DND-41 (cell line): ENCODE results near the gene CEBPG.

ENCODE experiments used
- EZH2 ChIP-seq: IDR thresholded peaks from 3 replicates; pipeline ENCODE4 v1.6.1; 2012; ENCODE audit warnings: borderline replicate concordance, low read depth, mild to moderate bottlenecking, moderate library complexity, low read length, inconsistent platforms; ENCODE audit not compliant: severe bottlenecking
- TF ChIP-seq, protein P1 (sequence below): IDR thresholded peaks from 2 replicates; pipeline ENCODE4 v1.5.1; 2012; ENCODE audit warnings: borderline replicate concordance, low read length, moderate library complexity, mild to moderate bottlenecking; ENCODE audit not compliant: poor library complexity, severe bottlenecking; ENCODE audit errors: extremely low read depth

DNA sequence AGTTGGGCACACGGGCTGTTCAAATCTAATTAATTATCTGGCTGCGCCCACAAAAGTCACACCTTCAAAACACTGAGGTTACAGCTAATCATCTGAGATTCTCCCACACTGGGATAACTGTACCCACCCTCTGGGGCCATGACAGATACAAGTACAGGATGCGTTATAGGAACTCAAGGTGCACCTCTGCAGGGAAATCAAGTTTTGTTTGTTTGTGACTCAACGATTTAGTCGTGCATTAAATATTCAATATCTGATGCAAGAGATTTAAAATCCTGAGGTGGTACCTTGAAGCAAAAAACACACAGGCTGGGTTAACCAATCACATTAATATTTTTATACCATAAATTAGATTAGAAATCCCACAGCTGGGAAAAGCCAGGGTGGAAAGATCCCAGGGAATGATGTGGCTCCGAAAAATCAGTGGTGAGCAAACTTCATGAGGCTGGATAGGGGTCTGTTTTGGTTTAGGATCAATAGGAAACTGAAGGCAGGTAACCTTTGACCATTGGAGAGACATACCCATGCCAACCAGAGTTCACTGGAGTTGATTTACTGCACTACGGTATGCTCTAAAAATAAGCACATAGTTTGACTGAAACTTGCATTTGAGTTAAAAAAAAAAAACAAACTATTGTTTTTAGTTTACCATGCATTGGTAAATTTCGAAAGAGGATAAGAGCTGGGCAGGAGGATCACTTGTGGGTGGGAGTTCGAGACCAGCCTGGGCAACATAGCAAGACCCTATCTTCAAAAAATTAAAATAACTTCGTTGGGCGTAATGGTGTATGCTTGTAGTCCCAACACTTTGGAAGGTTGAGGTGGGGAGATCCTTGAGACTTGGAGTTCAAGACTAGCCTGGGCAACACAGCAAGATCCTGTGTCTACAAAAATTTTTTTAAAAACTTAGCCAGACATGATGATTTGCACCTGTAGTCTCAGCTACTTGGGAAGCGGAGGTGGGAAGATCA, 23.9 kb upstream of the CEBPG start:
- TF ChIP-seq, protein P1, sequence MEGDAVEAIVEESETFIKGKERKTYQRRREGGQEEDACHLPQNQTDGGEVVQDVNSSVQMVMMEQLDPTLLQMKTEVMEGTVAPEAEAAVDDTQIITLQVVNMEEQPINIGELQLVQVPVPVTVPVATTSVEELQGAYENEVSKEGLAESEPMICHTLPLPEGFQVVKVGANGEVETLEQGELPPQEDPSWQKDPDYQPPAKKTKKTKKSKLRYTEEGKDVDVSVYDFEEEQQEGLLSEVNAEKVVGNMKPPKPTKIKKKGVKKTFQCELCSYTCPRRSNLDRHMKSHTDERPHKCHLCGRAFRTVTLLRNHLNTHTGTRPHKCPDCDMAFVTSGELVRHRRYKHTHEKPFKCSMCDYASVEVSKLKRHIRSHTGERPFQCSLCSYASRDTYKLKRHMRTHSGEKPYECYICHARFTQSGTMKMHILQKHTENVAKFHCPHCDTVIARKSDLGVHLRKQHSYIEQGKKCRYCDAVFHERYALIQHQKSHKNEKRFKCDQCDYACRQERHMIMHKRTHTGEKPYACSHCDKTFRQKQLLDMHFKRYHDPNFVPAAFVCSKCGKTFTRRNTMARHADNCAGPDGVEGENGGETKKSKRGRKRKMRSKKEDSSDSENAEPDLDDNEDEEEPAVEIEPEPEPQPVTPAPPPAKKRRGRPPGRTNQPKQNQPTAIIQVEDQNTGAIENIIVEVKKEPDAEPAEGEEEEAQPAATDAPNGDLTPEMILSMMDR: no peak
- TF ChIP-seq EZH2: no peak
